Measurements from ENCODE around the gene KIF5A.

KIF5A gene

DNA sequence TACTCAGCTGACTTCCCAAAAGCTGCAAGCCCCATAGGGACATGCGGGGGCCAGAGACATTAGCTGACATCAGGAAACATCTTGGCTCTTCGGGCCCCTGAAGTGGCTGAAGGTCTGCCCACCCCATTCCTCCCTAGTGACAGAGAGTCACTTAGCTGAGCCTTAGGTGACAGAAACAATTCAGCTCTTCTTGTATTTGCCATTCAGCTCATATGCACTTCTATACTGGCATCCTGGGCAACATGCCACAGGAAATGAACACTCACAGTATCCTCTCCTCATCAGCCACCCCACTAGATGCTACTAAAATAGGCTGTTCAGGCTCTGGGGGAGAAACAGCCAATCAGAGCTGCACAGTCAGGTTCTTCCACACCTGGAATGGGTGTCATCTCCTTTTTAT lies 6.3 kb upstream of the KIF5A start:
- no peak overlapping the region for H3K9ac ChIP-seq (ENCODE audit: low read length)
- no peak overlapping the region for H3K27ac ChIP-seq (ENCODE audit: low read length)
- no peaks in the 10 kb centered on the region for H4K20me1 ChIP-seq (ENCODE audit: insufficient read depth, low read length)
- no peak overlapping the region for H3K4me3 ChIP-seq (ENCODE audit: low read length)
- H3K9me3 ChIP-seq (ENCODE audit: insufficient read depth, low read length): no peaks in the 10 kb centered on the region
- TF ChIP-seq, protein P1, sequence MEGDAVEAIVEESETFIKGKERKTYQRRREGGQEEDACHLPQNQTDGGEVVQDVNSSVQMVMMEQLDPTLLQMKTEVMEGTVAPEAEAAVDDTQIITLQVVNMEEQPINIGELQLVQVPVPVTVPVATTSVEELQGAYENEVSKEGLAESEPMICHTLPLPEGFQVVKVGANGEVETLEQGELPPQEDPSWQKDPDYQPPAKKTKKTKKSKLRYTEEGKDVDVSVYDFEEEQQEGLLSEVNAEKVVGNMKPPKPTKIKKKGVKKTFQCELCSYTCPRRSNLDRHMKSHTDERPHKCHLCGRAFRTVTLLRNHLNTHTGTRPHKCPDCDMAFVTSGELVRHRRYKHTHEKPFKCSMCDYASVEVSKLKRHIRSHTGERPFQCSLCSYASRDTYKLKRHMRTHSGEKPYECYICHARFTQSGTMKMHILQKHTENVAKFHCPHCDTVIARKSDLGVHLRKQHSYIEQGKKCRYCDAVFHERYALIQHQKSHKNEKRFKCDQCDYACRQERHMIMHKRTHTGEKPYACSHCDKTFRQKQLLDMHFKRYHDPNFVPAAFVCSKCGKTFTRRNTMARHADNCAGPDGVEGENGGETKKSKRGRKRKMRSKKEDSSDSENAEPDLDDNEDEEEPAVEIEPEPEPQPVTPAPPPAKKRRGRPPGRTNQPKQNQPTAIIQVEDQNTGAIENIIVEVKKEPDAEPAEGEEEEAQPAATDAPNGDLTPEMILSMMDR (IDR thresholded peaks at IDR 0.05; ENCODE audit: low read depth, low read length): no peak
- no peak for TF ChIP-seq EZH2phosphoT487 (IDR thresholded peaks at IDR 0.05; ENCODE audit: low read depth)
- H3K4me1 ChIP-seq (ENCODE audit: low read length): peaks cover 13% of the 10 kb centered on the region
- no peak overlapping the region for H2AFZ ChIP-seq (ENCODE audit: low read depth, low read length)
- no peak overlapping the region for H3K4me2 ChIP-seq (ENCODE audit: low read length)
- H3K79me2 ChIP-seq (ENCODE audit: low read length): peaks cover 17% of the 10 kb centered on the region
- H3K27me3 ChIP-seq (ENCODE audit: low read depth, low read length): no peaks in the 10 kb centered on the region
- H3K36me3 ChIP-seq (replicated peaks; ENCODE audit: low read depth, low read length): peaks cover 8% of the 10 kb centered on the region

DNA sequence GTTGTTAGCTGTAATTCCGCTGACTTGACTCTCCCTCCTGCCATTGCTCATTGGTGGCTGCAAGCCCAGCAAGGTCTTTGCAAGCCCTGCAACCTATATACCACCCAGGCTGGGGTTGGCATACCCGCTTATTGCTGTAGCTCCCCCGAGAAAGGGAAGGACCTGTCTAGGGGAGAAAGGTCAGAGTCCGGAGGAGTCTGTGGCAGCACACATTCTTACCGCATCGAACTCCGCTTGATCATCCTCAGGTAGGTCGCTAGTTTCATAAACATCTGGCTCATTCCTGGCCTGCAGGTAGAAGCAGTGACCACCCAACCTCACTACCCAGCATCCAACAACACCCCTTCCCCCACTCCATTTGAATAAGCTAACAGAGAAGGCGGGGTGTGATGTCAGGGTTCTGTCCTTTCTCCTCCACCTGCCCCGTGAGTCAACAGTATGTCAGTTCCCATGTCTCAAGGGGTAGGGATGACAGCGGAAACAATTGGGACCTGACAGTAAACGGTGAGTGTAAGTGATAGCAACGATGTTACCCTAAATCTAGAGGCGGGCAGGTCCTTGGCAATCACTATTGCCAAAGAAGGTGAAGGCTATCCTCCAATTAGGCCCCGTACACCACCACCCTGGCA lies 3.9 kb upstream of the KIF5A start:
- peaks cover 17% of the 10 kb centered on the region for H3K4me1 ChIP-seq (ENCODE audit: low read length)
- no peaks in the 10 kb centered on the region for H3K9me3 ChIP-seq (ENCODE audit: insufficient read depth, low read length)
- no peak for TF ChIP-seq EZH2phosphoT487 (IDR thresholded peaks at IDR 0.05; ENCODE audit: low read depth)
- TF ChIP-seq, protein P1 (IDR thresholded peaks at IDR 0.05; ENCODE audit: low read depth, low read length): no peak
- H3K27me3 ChIP-seq (ENCODE audit: low read depth, low read length): no peaks in the 10 kb centered on the region
- H4K20me1 ChIP-seq (ENCODE audit: insufficient read depth, low read length): no peaks in the 10 kb centered on the region
- H3K27ac ChIP-seq (ENCODE audit: low read length): no peak overlapping the region
- peaks cover 17% of the 10 kb centered on the region for H3K79me2 ChIP-seq (ENCODE audit: low read length)
- H3K9ac ChIP-seq (ENCODE audit: low read length): peak overlapping the region; percentile 94
- H3K4me3 ChIP-seq (ENCODE audit: low read length): peak overlapping the region; percentile 95
- H3K36me3 ChIP-seq (replicated peaks; ENCODE audit: low read depth, low read length): peaks cover 4% of the 10 kb centered on the region
- H2AFZ ChIP-seq (ENCODE audit: low read depth, low read length): no peak overlapping the region
- peak overlapping the region; percentile 97 for H3K4me2 ChIP-seq (ENCODE audit: low read length)

DNA sequence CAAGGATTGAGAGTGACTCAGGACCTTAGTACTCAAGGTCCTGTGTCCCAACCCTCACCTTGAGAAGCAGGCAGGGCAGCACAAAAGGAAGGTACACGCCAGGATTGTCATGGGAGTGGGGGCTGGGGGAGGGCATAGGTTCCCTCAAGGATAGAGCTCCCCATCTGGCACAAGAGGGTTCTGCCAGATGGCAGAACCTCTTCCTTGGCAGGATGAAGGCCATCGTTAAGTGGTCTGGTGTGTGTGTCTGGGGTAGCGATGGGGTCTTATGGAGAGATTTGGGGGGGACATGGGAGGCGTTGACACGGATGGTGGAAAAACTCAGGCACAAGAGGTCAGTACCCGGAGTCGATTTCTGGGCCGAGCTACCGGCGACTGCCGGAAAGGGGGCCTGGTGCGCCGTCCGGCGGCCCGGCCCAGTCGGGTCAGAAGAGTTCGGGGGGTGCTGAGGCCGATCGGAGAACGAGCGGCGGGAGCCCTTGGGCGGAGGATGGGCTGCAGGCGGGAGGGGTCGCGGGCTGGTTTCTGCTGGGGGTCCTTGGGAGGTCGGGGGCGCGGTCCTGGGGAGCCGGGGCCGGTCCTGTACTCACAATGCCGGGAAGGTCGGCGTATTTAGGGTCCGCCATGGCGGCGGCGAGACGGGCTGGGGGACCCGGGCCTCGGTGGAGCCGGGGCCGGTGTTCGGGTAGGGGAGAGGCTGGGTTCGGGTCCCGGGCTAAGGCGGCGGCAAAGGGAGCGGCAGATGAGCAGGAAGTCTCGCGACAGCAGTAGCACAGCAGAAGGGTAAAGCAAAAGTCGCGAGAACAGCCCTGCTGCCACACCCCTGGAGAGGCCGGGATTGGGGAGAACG lies 3.2 kb upstream of the KIF5A start, which contains the start of gene DCTN2:
DCTN2 (minus strand) TSS at position 755 of the 850 bp plus-strand sequence; CDS start at position 626, 129 bp downstream.
- peak within 1 kb of the TSS; percentile 98 for H2AFZ ChIP-seq (ENCODE audit: low read depth, low read length)
- peak within 1 kb of the TSS; percentile 97 for H3K4me2 ChIP-seq (ENCODE audit: low read length)
- TF ChIP-seq, protein P1 (IDR thresholded peaks at IDR 0.05; ENCODE audit: low read depth, low read length): no peak; the same call in 1 of the 2 replicates
- TF ChIP-seq EZH2phosphoT487 (IDR thresholded peaks at IDR 0.05; ENCODE audit: low read depth): no peak
- no peaks in the 10 kb centered on the region for H3K27me3 ChIP-seq (ENCODE audit: low read depth, low read length)
- peaks cover 17% of the 10 kb centered on the region for H3K4me1 ChIP-seq (ENCODE audit: low read length)
- peaks cover 17% of the 10 kb centered on the region for H3K79me2 ChIP-seq (ENCODE audit: low read length)
- H3K9ac ChIP-seq (ENCODE audit: low read length): peak within 1 kb of the TSS; percentile 94
- peak within 1 kb of the TSS; percentile 95 for H3K4me3 ChIP-seq (ENCODE audit: low read length)
- H3K9me3 ChIP-seq (ENCODE audit: insufficient read depth, low read length): no peaks in the 10 kb centered on the region
- no peaks in the 10 kb centered on the region for H4K20me1 ChIP-seq (ENCODE audit: insufficient read depth, low read length)
- peak within 1 kb of the TSS; percentile 18; the same call in 1 of the 2 replicates for H3K27ac ChIP-seq (ENCODE audit: low read length)
- peaks cover under 1% of the 10 kb centered on the region for H3K36me3 ChIP-seq (replicated peaks; ENCODE audit: low read depth, low read length)

All from OCI-LY3 (cell line).